Astrocyte (in vitro differentiated cells and primary cell): Measurements from ENCODE around the gene RNF175.

Source experiments
- CTCF ChIP-seq: IDR thresholded peaks from 2 replicates; pipeline ENCODE4 v1.5.1; 2011; ENCODE audit warnings: low read depth, mild to moderate bottlenecking, inconsistent platforms, low read length, moderate library complexity; ENCODE audit not compliant: insufficient read depth
- EZH2 ChIP-seq: IDR thresholded peaks from 2 replicates; pipeline ENCODE4 v1.6.1; 2012; ENCODE audit warnings: mild to moderate bottlenecking, low read length, inconsistent platforms; ENCODE audit not compliant: insufficient read depth

- no peak for TF ChIP-seq CTCF
- TF ChIP-seq EZH2: no peak
These were observed 28.6 kb downstream of the RNF175 start for GRCh38 chr4:153731239-153731638.
